NT2/D1 (cell line): ENCODE data around the gene ADARB2.

Experiments used
- YY1 ChIP-seq: IDR thresholded peaks from 2 replicates; pipeline ENCODE4 v1.6.1; 2011; ENCODE audit not compliant: insufficient read length, insufficient read depth
- ZNF274 ChIP-seq: IDR thresholded peaks from 2 replicates; pipeline ENCODE4 v1.6.1; 2011; ENCODE audit warnings: mild to moderate bottlenecking, low read depth, low read length

- TF ChIP-seq ZNF274 = no peak
- no peak for TF ChIP-seq YY1
Measured at GRCh38 chr10:1348773-1349050, 388.6 kb downstream of the ADARB2 start.
